Naive thymus-derived CD8-positive, alpha-beta T cell (primary cell): Measurements from ENCODE around the gene SLC25A27. TPM values are rescaled to one million over a fixed set of nuclear protein-coding genes. Genes with fewer than 3 reads are reported as not detected.

Source experiments
- ATAC-seq, 2 donors: fragments of 150-1000 bp; cut with Tn5 transposase in 1 of 2; sonication (Bioruptor Pico), chemical (Tn5 transposase) in 1 of 2; 1 replicate in 1 of 2; 2 replicates in 1 of 2; pipeline ENCODE4 v1.10.0; 2021; ENCODE audit warnings: mild to moderate bottlenecking in 2 of 2, moderate library complexity in 2 of 2
- POLR2A ChIA-PET: fragments of 350-600 bp; sonication (Branson Sonifier 250); formaldehyde crosslinking; loops from one replicate; lab custom pipeline; 2021; ENCODE audit warnings: antibody characterized with exemption; lab: Charles Lee
- DNase-seq, 10 donors: peaks; one replicate each; pipeline versions ENCODE4 v3.0.0 to v3.0.0-alpha.2; 2020 to 2022
- H3K27ac Mint-ChIP-seq, 10 donors: one replicate each; pipeline ENCODE4 v1.8.0; 2020 to 2022; ENCODE audit warnings: mild to moderate bottlenecking in 10 of 10, mixed read lengths in 10 of 10, moderate library complexity in 4 of 10, inconsistent platforms in 1 of 10
- H3K27me3 Mint-ChIP-seq, 5 donors: one replicate each; pipeline ENCODE4 v1.8.0; 2021 to 2022; ENCODE audit warnings: mixed read lengths in 5 of 5
- H3K36me3 Mint-ChIP-seq, 3 donors: one replicate each; pipeline ENCODE4 v1.8.0; 2020 to 2022; ENCODE audit warnings: mixed read lengths in 3 of 3, mild to moderate bottlenecking in 2 of 3, inconsistent platforms in 1 of 3
- H3K4me1 Mint-ChIP-seq, 4 donors: one replicate each; pipeline ENCODE4 v1.8.0; 2021 to 2022; ENCODE audit warnings: mixed read lengths in 4 of 4
- H3K4me3 Mint-ChIP-seq, 10 donors: one replicate each; pipeline ENCODE4 v1.8.0; 2020 to 2022; ENCODE audit warnings: mild to moderate bottlenecking in 10 of 10, mixed read lengths in 10 of 10, moderate library complexity in 6 of 10, inconsistent platforms in 1 of 10
- H3K9me3 Mint-ChIP-seq, 9 donors: one replicate each; pipeline ENCODE4 v1.8.0; 2020 to 2022; ENCODE audit warnings: mixed read lengths in 9 of 9, mild to moderate bottlenecking in 3 of 9, inconsistent platforms in 1 of 9, moderate library complexity in 1 of 9
- polyA plus RNA-seq, 3 donors: library from polyadenylated mRNA; unstranded; fragments of 300-500 nt; fragmentation: Illumina TruSeq; gene quantifications; one replicate each; pipeline ENCODE4 v1.2.3, GENCODE V29; 2021
- total RNA-seq, 8 experiments: library from RNA in 2 of 8; stranded (reverse) in 2 of 8; gene quantifications; one replicate each; pipeline ENCODE4 v1.2.3 and lab custom pipeline; 2021 to 2026

SLC25A27 gene
- total and polyA plus RNA-seq, 5 experiments from 2014 or later, result 5.2 to 9.2 TPM; not detected in 3

GRCh38 chr6:46655803-46656202 lies 3.0 kb downstream of the SLC25A27 start:
- POLR2A ChIA-PET, result no interaction called here
- peaks cover 0 to 4% (median 0%) of the 10 kb centered on the region in 3 donors for H3K36me3 Mint-ChIP-seq
- ATAC-seq (no peak), DNase-seq (no peak)
- peaks cover 0 to 2% (median 0%) of the 10 kb centered on the region in 9 donors for H3K9me3 Mint-ChIP-seq
- peak overlapping the region in 1 of 10 donors; percentile 11 for H3K27ac Mint-ChIP-seq
- peaks cover 23 to 43% (median 26%) of the 10 kb centered on the region in 5 donors for H3K27me3 Mint-ChIP-seq
- peaks cover 10 to 19% (median 15%) of the 10 kb centered on the region in 4 donors for H3K4me1 Mint-ChIP-seq
- no peak overlapping the region for H3K4me3 Mint-ChIP-seq

- DNase-seq (no peak), ATAC-seq (no peak)
- H3K36me3 Mint-ChIP-seq, result peaks cover 0 to 4% (median 0%) of the 10 kb centered on the region in 3 donors
- no peak overlapping the region for H3K27ac Mint-ChIP-seq
- peaks cover 0 to 2% (median 0%) of the 10 kb centered on the region in 9 donors for H3K9me3 Mint-ChIP-seq
- peaks cover 13 to 34% (median 17%) of the 10 kb centered on the region in 5 donors for H3K27me3 Mint-ChIP-seq
- no peak overlapping the region for H3K4me3 Mint-ChIP-seq
- H3K4me1 Mint-ChIP-seq, result peaks cover 6 to 12% (median 8%) of the 10 kb centered on the region in 4 donors
- POLR2A ChIA-PET, result no interaction called here
These were observed 4.9 kb downstream of the SLC25A27 start for GRCh38 chr6:46657642-46658041.

- H3K27ac Mint-ChIP-seq, result no peak overlapping the region
- H3K36me3 Mint-ChIP-seq, result no peaks in the 10 kb centered on the region
- H3K27me3 Mint-ChIP-seq, result peaks cover 0 to 4% (median 2%) of the 10 kb centered on the region in 5 donors
These were observed 8.7 kb downstream of the SLC25A27 start for GRCh38 chr6:46661483-46661882.

GRCh38 chr6:46667377-46667776 lies 14.6 kb downstream of the SLC25A27 start:
- no peaks in the 10 kb centered on the region for H3K4me1 Mint-ChIP-seq
- ATAC-seq (no peak), DNase-seq (no peak)
- H3K9me3 Mint-ChIP-seq, result no peaks in the 10 kb centered on the region
- no peak overlapping the region for H3K4me3 Mint-ChIP-seq
- no peaks in the 10 kb centered on the region for H3K36me3 Mint-ChIP-seq
- peaks cover 0 to 3% (median 0%) of the 10 kb centered on the region in 5 donors for H3K27me3 Mint-ChIP-seq
- H3K27ac Mint-ChIP-seq, result no peak overlapping the region
- POLR2A ChIA-PET, result no interaction called here

More at GRCh38 chr6:46661483-46661882, 8.7 kb downstream of the SLC25A27 start:
- DNase-seq (no peak), ATAC-seq (no peak)
- Mint-ChIP-seq H3K4me3 (no peak overlapping the region), H3K4me1 (no peaks in the 10 kb centered on the region), H3K9me3 (no peaks in the 10 kb centered on the region)
- POLR2A ChIA-PET, result no interaction called here

- no peaks in the 10 kb centered on the region for H3K4me1 Mint-ChIP-seq
These were observed 21.6 kb downstream of the SLC25A27 start for GRCh38 chr6:46674410-46674809.

GRCh38 chr6:46676604-46677313 lies 24.0 kb downstream of the SLC25A27 start:
- Mint-ChIP-seq H3K9me3 (peaks cover 0 to 3% (median 0%) of the 10 kb centered on the region in 9 donors), H3K4me1 (no peaks in the 10 kb centered on the region), H3K27ac (no peak overlapping the region), H3K4me3 (no peak overlapping the region), H3K27me3 (peaks cover 5 to 14% (median 8%) of the 10 kb centered on the region in 5 donors), H3K36me3 (peaks cover 0 to 2% (median 0%) of the 10 kb centered on the region in 3 donors)
- no peak for ATAC-seq
- no peak for DNase-seq
- POLR2A ChIA-PET, result no interaction called here

More at GRCh38 chr6:46674410-46674809, 21.6 kb downstream of the SLC25A27 start:
- DNase-seq, result no peak
- ATAC-seq, result no peak
- Mint-ChIP-seq H3K27me3 (no peaks in the 10 kb centered on the region), H3K36me3 (no peaks in the 10 kb centered on the region), H3K9me3 (no peaks in the 10 kb centered on the region), H3K4me3 (no peak overlapping the region), H3K27ac (no peak overlapping the region)
- POLR2A ChIA-PET, result no interaction called here

GRCh38 chr6:46677314-46677654 lies 24.5 kb downstream of the SLC25A27 start:
- H3K27me3 Mint-ChIP-seq, result peaks cover 5 to 14% (median 8%) of the 10 kb centered on the region in 5 donors
- H3K36me3 Mint-ChIP-seq, result peaks cover 0 to 2% (median 0%) of the 10 kb centered on the region in 3 donors
- peaks cover 0 to 4% (median 0%) of the 10 kb centered on the region in 9 donors for H3K9me3 Mint-ChIP-seq
- H3K4me1 Mint-ChIP-seq, result no peaks in the 10 kb centered on the region
- DNase-seq (no peak), ATAC-seq (no peak)
- POLR2A ChIA-PET, result no interaction called here
- no peak overlapping the region for H3K4me3 Mint-ChIP-seq
- no peak overlapping the region for H3K27ac Mint-ChIP-seq

GRCh38 chr6:46684771-46685170 lies 32.0 kb downstream of the SLC25A27 start:
- H3K36me3 Mint-ChIP-seq, result peaks cover 0 to 2% (median 0%) of the 10 kb centered on the region in 3 donors
- H3K27ac Mint-ChIP-seq, result no peak overlapping the region
- H3K4me1 Mint-ChIP-seq, result no peaks in the 10 kb centered on the region
- DNase-seq (no peak), ATAC-seq (no peak)
- peaks cover 8 to 14% (median 12%) of the 10 kb centered on the region in 5 donors for H3K27me3 Mint-ChIP-seq
- POLR2A ChIA-PET, result no interaction called here
- peaks cover 0 to 4% (median 0%) of the 10 kb centered on the region in 9 donors for H3K9me3 Mint-ChIP-seq
- H3K4me3 Mint-ChIP-seq, result no peak overlapping the region

GRCh38 chr6:46687619-46688097 lies 34.9 kb downstream of the SLC25A27 start, which contains the start of gene TDRD6:
TSS of gene TDRD6 (plus strand) at chr6:46687885. CDS start at chr6:46688129, 244 bp downstream.
- Mint-ChIP-seq H3K36me3 (no peaks in the 10 kb centered on the region), H3K27ac (no peak within 1 kb of the TSS), H3K9me3 (peaks cover 0 to 2% (median 0%) of the 10 kb centered on the region in 9 donors), H3K27me3 (peaks cover 0 to 12% (median 2%) of the 10 kb centered on the region in 5 donors), H3K4me3 (no peak within 1 kb of the TSS), H3K4me1 (no peaks in the 10 kb centered on the region)
- no peak for ATAC-seq
- DNase-seq, result peak in 1 of 10 donors; percentile 50
- POLR2A ChIA-PET, result no interaction called here

GRCh38 chr6:46688117-46688965 lies 35.6 kb downstream of the SLC25A27 start:
- no peak for ATAC-seq
- H3K9me3 Mint-ChIP-seq, result no peaks in the 10 kb centered on the region
- peak in 1 of 10 donors; percentile 56 for DNase-seq
- peaks cover 0 to 12% (median 3%) of the 10 kb centered on the region in 5 donors for H3K27me3 Mint-ChIP-seq
- no peaks in the 10 kb centered on the region for H3K36me3 Mint-ChIP-seq
- H3K27ac Mint-ChIP-seq, result no peak overlapping the region
- H3K4me1 Mint-ChIP-seq, result no peaks in the 10 kb centered on the region
- no peak overlapping the region for H3K4me3 Mint-ChIP-seq
- POLR2A ChIA-PET, result no interaction called here

- Mint-ChIP-seq H3K4me1 (no peaks in the 10 kb centered on the region), H3K4me3 (no peak overlapping the region), H3K36me3 (no peaks in the 10 kb centered on the region), H3K9me3 (no peaks in the 10 kb centered on the region), H3K27me3 (peaks cover 0 to 12% (median 5%) of the 10 kb centered on the region in 5 donors), H3K27ac (no peak overlapping the region)
- DNase-seq (no peak), ATAC-seq (no peak)
- POLR2A ChIA-PET, result no interaction called here
These were observed 36.2 kb downstream of the SLC25A27 start for GRCh38 chr6:46688966-46689335.

- POLR2A ChIA-PET, result no interaction called here
These were observed 36.9 kb downstream of the SLC25A27 start for GRCh38 chr6:46689657-46690056.

More at GRCh38 chr6:46689657-46690056, 36.9 kb downstream of the SLC25A27 start:
- no peak for DNase-seq
- Mint-ChIP-seq H3K4me3 (no peak overlapping the region), H3K27me3 (peaks cover 0 to 11% (median 5%) of the 10 kb centered on the region in 5 donors), H3K9me3 (no peaks in the 10 kb centered on the region), H3K27ac (no peak overlapping the region), H3K4me1 (no peaks in the 10 kb centered on the region), H3K36me3 (no peaks in the 10 kb centered on the region)
- no peak for ATAC-seq
